Stimulated activated CD4-positive, alpha-beta T cell treated with anti-CD3 and anti-CD28 coated beads, TNF-alpha, amount 100 ng/mL, for 24 hours (primary cell): ENCODE data around the gene SMPD3.

ENCODE experiments used
- DNase-seq, 3 experiments: peaks; one replicate each; pipeline ENCODE4 v3.0.0-alpha.2; 2020; ENCODE audit warnings: low read depth in 3 of 3

The SMPD3 gene

GRCh38 chr16:68434624-68435210 lies 13.6 kb downstream of the SMPD3 start:
- DNase-seq: no peak

GRCh38 chr16:68433316-68433715 lies 15.0 kb downstream of the SMPD3 start:
- no peak for DNase-seq

- no peak for DNase-seq
Measured at GRCh38 chr16:68432701-68433100, 15.6 kb downstream of the SMPD3 start.

GRCh38 chr16:68429076-68429854 lies 19.0 kb downstream of the SMPD3 start:
- DNase-seq: no peak

GRCh38 chr16:68427649-68428303 lies 20.5 kb downstream of the SMPD3 start:
- DNase-seq: no peak

GRCh38 chr16:68426347-68426652 lies 22.0 kb downstream of the SMPD3 start:
- DNase-seq: no peak

GRCh38 chr16:68425498-68426346 lies 22.6 kb downstream of the SMPD3 start:
- no peak for DNase-seq

- no peak for DNase-seq
Measured at GRCh38 chr16:68423771-68424170, 24.5 kb downstream of the SMPD3 start.

GRCh38 chr16:68422396-68422960 lies 25.8 kb downstream of the SMPD3 start:
- no peak for DNase-seq

GRCh38 chr16:68421076-68421475 lies 27.2 kb downstream of the SMPD3 start:
- no peak for DNase-seq

- no peak for DNase-seq
Measured at GRCh38 chr16:68420366-68420942, 27.9 kb downstream of the SMPD3 start.

GRCh38 chr16:68417711-68418301 lies 30.5 kb downstream of the SMPD3 start:
- peak; percentile 45 to 61 (median 45) for DNase-seq

GRCh38 chr16:68416057-68417046 lies 32.0 kb downstream of the SMPD3 start:
- DNase-seq: no peak

- no peak for DNase-seq
Measured at GRCh38 chr16:68414581-68414980, 33.7 kb downstream of the SMPD3 start.

- DNase-seq: no peak
Measured at GRCh38 chr16:68412061-68412460, 36.2 kb downstream of the SMPD3 start.

GRCh38 chr16:68411086-68411485 lies 37.2 kb downstream of the SMPD3 start:
- DNase-seq: no peak

GRCh38 chr16:68408967-68409366 lies 39.3 kb downstream of the SMPD3 start:
- DNase-seq: no peak

- DNase-seq: no peak
Measured at GRCh38 chr16:68408428-68408827, 39.9 kb downstream of the SMPD3 start.

- DNase-seq: no peak
Measured at GRCh38 chr16:68406458-68407152, 41.7 kb downstream of the SMPD3 start.
